A673 (cell line): ENCODE measurements around the gene SEC22B. TPM values are rescaled to one million over a fixed set of nuclear protein-coding genes. Genes with fewer than 3 reads are reported as not detected.
"Not testable (repeated sequence)": the region's sequence is repeated elsewhere in the genome, so short reads cannot be mapped to it uniquely, and the experiment has no call there.

Experiments used
- BruUV-seq: library from RNA; stranded (reverse); fragments of 400-500 nt; replicated peaks from 2 replicates; lab custom pipeline; 2021; lab: Mats Ljungman, UMichigan
- CTCF ChIA-PET: fragments of 300-600 bp; sonication (Branson Sonifier 250); formaldehyde crosslinking; loops from one replicate; lab custom pipeline; 2022; ENCODE audit warnings: antibody characterized with exemption; lab: Charles Lee
- POLR2A ChIA-PET: fragments of 300-600 bp; sonication (Branson Sonifier 250); formaldehyde crosslinking; loops from one replicate; lab custom pipeline; 2022; ENCODE audit warnings: antibody characterized with exemption; ENCODE audit not compliant: low non-redundant PET; lab: Charles Lee
- DNase-seq: peaks from one replicate; pipeline ENCODE4 v3.0.0-alpha.2; 2015; ENCODE audit warnings: low spot score
- H3K27ac ChIP-seq: fragments of 200-600 bp; sonication (generic); 2 replicates; pipeline ENCODE4 v1.5.1; 2016; ENCODE audit warnings: mixed run types, low read depth, mild to moderate bottlenecking, mixed read lengths, antibody characterized with exemption, low read length; ENCODE audit not compliant: poor library complexity, severe bottlenecking
- H3K27me3 ChIP-seq: fragments of 200-600 bp; sonication (generic); replicated peaks from 2 replicates; pipeline ENCODE4 v1.6.1; 2017; ENCODE audit warnings: mixed run types, low read depth, mild to moderate bottlenecking, mixed read lengths, antibody characterized with exemption, low read length; ENCODE audit not compliant: insufficient read depth, poor library complexity
- H3K36me3 ChIP-seq: fragments of 200-600 bp; sonication (generic); 2 replicates; pipeline ENCODE4 v1.6.1; 2016; ENCODE audit warnings: mixed run types, mild to moderate bottlenecking, mixed read lengths, antibody characterized with exemption, low read length; ENCODE audit not compliant: insufficient read depth, poor library complexity, severe bottlenecking
- H3K4me1 ChIP-seq: fragments of 200-600 bp; sonication (generic); 2 replicates; pipeline ENCODE4 v1.6.1; 2017; ENCODE audit warnings: mixed run types, mild to moderate bottlenecking, mixed read lengths, antibody characterized with exemption, low read length; ENCODE audit not compliant: insufficient read depth, poor library complexity, severe bottlenecking
- H3K4me3 ChIP-seq: fragments of 200-600 bp; sonication (generic); 2 replicates; pipeline ENCODE4 v1.5.1; 2016; ENCODE audit warnings: low read depth, mixed run types, mild to moderate bottlenecking, mixed read lengths, low read length; ENCODE audit not compliant: poor library complexity, severe bottlenecking
- H3K9me3 ChIP-seq: fragments of 200-600 bp; sonication (generic); 2 replicates; pipeline ENCODE4 v1.6.1; 2016; ENCODE audit warnings: mixed run types, low read depth, mild to moderate bottlenecking, mixed read lengths, antibody characterized with exemption, low read length; ENCODE audit not compliant: poor library complexity, severe bottlenecking
- CTCF ChIP-seq: fragments of 300-800, 200-600 bp; sonication (generic); conservative IDR thresholded peaks from 2 replicates; pipeline ENCODE4 v1.5.1; 2017; ENCODE audit warnings: low read depth, mild to moderate bottlenecking, antibody characterized with exemption, low read length, moderate library complexity, mixed read lengths
- EZH2 ChIP-seq: fragments of 200-600 bp; sonication (generic); IDR thresholded peaks from 2 replicates; pipeline ENCODE4 v1.6.1; 2017; ENCODE audit warnings: borderline replicate concordance, low read depth, mild to moderate bottlenecking, mixed read lengths, antibody characterized with exemption, low read length; ENCODE audit not compliant: poor library complexity, severe bottlenecking
- intact Hi-C: fragments of 100-400 bp; cut with micrococcal nuclease; formaldehyde crosslinking; loops from one replicate; pipeline ENCODE4 v1.10.0; 2022; ENCODE audit not compliant: unreplicated experiment
- total RNA-seq: library from RNA; stranded (reverse); gene quantifications from 2 replicates; pipeline ENCODE4 v1.2.3, GENCODE V29; 2021

The SEC22B gene
- total RNA-seq, 1 experiment from 2014 or later: 32.3 TPM

- no TSS peak for BruUV-seq
- H3K4me3 ChIP-seq: no peak overlapping the region
- TF ChIP-seq CTCF (no peak), EZH2 (no peak)
- peak overlapping the region; percentile 71 for H3K27ac ChIP-seq
- CTCF ChIA-PET: no interaction called here
- intact Hi-C loops: no loop called here
- no peaks in the 10 kb centered on the region for H3K36me3 ChIP-seq
- peak; percentile 16 for DNase-seq
- POLR2A ChIA-PET: no interaction called here
- peaks cover 19% of the 10 kb centered on the region for H3K4me1 ChIP-seq
- no peaks in the 10 kb centered on the region for H3K27me3 ChIP-seq
- H3K9me3 ChIP-seq: no peaks in the 10 kb centered on the region
These were observed 2.8 kb upstream of the SEC22B start for GRCh38 chr1:120178799-120179756.

- H3K9me3 ChIP-seq, H3K4me3 ChIP-seq, CTCF ChIA-PET, POLR2A ChIA-PET, H3K27ac ChIP-seq, H3K36me3 ChIP-seq, BruUV-seq, DNase-seq, H3K27me3 ChIP-seq, intact Hi-C loops: not testable (repeated sequence)
- H3K4me1 ChIP-seq: peaks cover 19% of the 10 kb centered on the region
These were observed 1.7 kb upstream of the SEC22B start for GRCh38 chr1:120178058-120178457.

GRCh38 chr1:120175688-120176087 is 632 bp downstream of the SEC22B start:
- CTCF ChIA-PET, H3K9me3 ChIP-seq, POLR2A ChIA-PET, intact Hi-C loops, H3K27me3 ChIP-seq, H3K36me3 ChIP-seq: not testable (repeated sequence)
- Histone ChIP-seq H3K4me1 (peaks cover 19% of the 10 kb centered on the region), H3K27ac (peak overlapping the region; percentile 91), H3K4me3 (peak overlapping the region; percentile 70)
- TSS peak; percentile 83 for BruUV-seq
- DNase-seq: peak; percentile 9

- POLR2A ChIA-PET, H3K4me3 ChIP-seq, H3K9me3 ChIP-seq, H3K36me3 ChIP-seq, H3K27me3 ChIP-seq, CTCF ChIA-PET, DNase-seq, H3K27ac ChIP-seq, intact Hi-C loops, BruUV-seq, H3K4me1 ChIP-seq: not testable (repeated sequence)
These were observed 11.6 kb downstream of the SEC22B start for GRCh38 chr1:120164761-120165160.

GRCh38 chr1:120162015-120162414 is 14.3 kb downstream of the SEC22B start:
- intact Hi-C loops, H3K27me3 ChIP-seq, BruUV-seq, H3K36me3 ChIP-seq, CTCF ChIA-PET, H3K27ac ChIP-seq, H3K4me3 ChIP-seq, POLR2A ChIA-PET, DNase-seq, H3K4me1 ChIP-seq, H3K9me3 ChIP-seq: not testable (repeated sequence)

- H3K9me3 ChIP-seq: not testable (repeated sequence)
These were observed 17.8 kb downstream of the SEC22B start for GRCh38 chr1:120158495-120158894.

GRCh38 chr1:120158086-120158485 is 18.2 kb downstream of the SEC22B start:
- H3K4me1 ChIP-seq, H3K36me3 ChIP-seq, H3K9me3 ChIP-seq, H3K27me3 ChIP-seq, DNase-seq, H3K27ac ChIP-seq, CTCF ChIA-PET, intact Hi-C loops, POLR2A ChIA-PET, BruUV-seq, H3K4me3 ChIP-seq: not testable (repeated sequence)

More at GRCh38 chr1:120158495-120158894, 17.8 kb downstream of the SEC22B start:
- H3K4me1 ChIP-seq, POLR2A ChIA-PET, intact Hi-C loops, DNase-seq, H3K27me3 ChIP-seq, H3K36me3 ChIP-seq, CTCF ChIA-PET, BruUV-seq, H3K27ac ChIP-seq, H3K4me3 ChIP-seq: not testable (repeated sequence)
